ENCODE measurements around the gene NR1D2. TPM values are rescaled to one million over a fixed set of nuclear protein-coding genes. Genes with fewer than 3 reads are reported as not detected.

NR1D2 gene
- total RNA-seq: 10 to 100 TPM; 72.5 to 94.2 (median 92.1) TPM
- total RNA-seq (2013): 57.2 TPM

GRCh38 chr3:23944861-23945662, at the start of gene NR1D2:
Gene NR1D2 (plus strand): TSS chr3:23945286. CDS start chr3:23945579, 293 bp downstream.
- H3K9me3 Mint-ChIP-seq: no peaks in the 10 kb centered on the region
- under 1% methylated on average over 88 of the region's 88 CpGs for WGBS (ENCODE audit: insufficient coverage)
- ATAC-seq: peak; percentile 43 to 73 (median 62)

GRCh38 chr3:23900744-23901143, 44.3 kb upstream of the NR1D2 start:
- no peaks in the 10 kb centered on the region for H3K9me3 ChIP-seq (ENCODE audit: control insufficient read depth, insufficient read depth, low read length)
- no peak overlapping the region for H3K4me3 ChIP-seq (ENCODE audit: low read length)
- intact Hi-C loops (cut with micrococcal nuclease): no loop called here
- Mint-ChIP-seq H3K27ac (no peak overlapping the region), H3K4me1 (no peaks in the 10 kb centered on the region), H3K4me3 (no peak overlapping the region), H3K36me3 (peaks cover 13% of the 10 kb centered on the region), H3K27me3 (ENCODE audit: low read depth in 2 of 2) (no peaks in the 10 kb centered on the region), H3K9me3 (no peaks in the 10 kb centered on the region)
- H3K36me3 ChIP-seq (ENCODE audit: control insufficient read depth, insufficient read depth, low read length): peaks cover 12% of the 10 kb centered on the region
- H3K4me1 ChIP-seq (ENCODE audit: control insufficient read depth, insufficient read depth, low read length): no peaks in the 10 kb centered on the region
- no peak for DNase-seq
- no peak for TF ChIP-seq CTCF (IDR thresholded peaks at IDR 0.05)
- WGBS (ENCODE audit: insufficient coverage): 95% methylated on average over 6 of the region's 6 CpGs
- ATAC-seq: no peak
- H3K27me3 ChIP-seq (ENCODE audit: control insufficient read depth, insufficient read depth, low read length): no peaks in the 10 kb centered on the region
- no peak overlapping the region for H3K27ac ChIP-seq (ENCODE audit: low read length)

More at GRCh38 chr3:23944861-23945662, at the start of gene NR1D2:
- Mint-ChIP-seq H3K27me3 (ENCODE audit: low read depth in 2 of 2) (no peaks in the 10 kb centered on the region), H3K4me3 (peak within 1 kb of the TSS; percentile 96), H3K4me1 (peaks cover 28 to 35% of the 10 kb centered on the region in 2 donors), H3K27ac (peak within 1 kb of the TSS; percentile 92 to 97), H3K36me3 (no peaks in the 10 kb centered on the region)
- Histone ChIP-seq H3K36me3 (ENCODE audit: control insufficient read depth, insufficient read depth, low read length) (no peaks in the 10 kb centered on the region), H3K9me3 (ENCODE audit: control insufficient read depth, insufficient read depth, low read length) (no peaks in the 10 kb centered on the region), H3K4me3 (ENCODE audit: low read length) (peak within 1 kb of the TSS; percentile 93), H3K27me3 (ENCODE audit: control insufficient read depth, insufficient read depth, low read length) (no peaks in the 10 kb centered on the region), H3K4me1 (ENCODE audit: control insufficient read depth, insufficient read depth, low read length) (peaks cover 18% of the 10 kb centered on the region), H3K27ac (ENCODE audit: low read length) (peak within 1 kb of the TSS; percentile 86)
- intact Hi-C loops (cut with micrococcal nuclease): loop anchor here (1.0 to 10.0 kb wide), 2 partner anchors 28 to 140 kb away; partner anchors contain the start of genes RPL15 and UBE2E1
- peak; percentile 83 to 92 for DNase-seq
- TF ChIP-seq CTCF (IDR thresholded peaks at IDR 0.05): no peak

- no peak for ATAC-seq
These were observed 40.5 kb upstream of the NR1D2 start for GRCh38 chr3:23904545-23904944.

More at GRCh38 chr3:23904545-23904944, 40.5 kb upstream of the NR1D2 start:
- Histone ChIP-seq H3K4me3 (ENCODE audit: low read length) (no peak overlapping the region), H3K36me3 (ENCODE audit: control insufficient read depth, insufficient read depth, low read length) (peaks cover 6% of the 10 kb centered on the region), H3K4me1 (ENCODE audit: control insufficient read depth, insufficient read depth, low read length) (no peaks in the 10 kb centered on the region), H3K27ac (ENCODE audit: low read length) (no peak overlapping the region), H3K27me3 (ENCODE audit: control insufficient read depth, insufficient read depth, low read length) (no peaks in the 10 kb centered on the region), H3K9me3 (ENCODE audit: control insufficient read depth, insufficient read depth, low read length) (no peaks in the 10 kb centered on the region)
- no peak for DNase-seq
- H3K27me3 Mint-ChIP-seq (ENCODE audit: low read depth in 2 of 2): no peaks in the 10 kb centered on the region
- no peak overlapping the region for H3K4me3 Mint-ChIP-seq
- peaks cover 1% of the 10 kb centered on the region for H3K36me3 Mint-ChIP-seq
- H3K4me1 Mint-ChIP-seq: no peaks in the 10 kb centered on the region
- intact Hi-C loops (cut with micrococcal nuclease): no loop called here
- no peak for TF ChIP-seq CTCF (IDR thresholded peaks at IDR 0.05)
- H3K9me3 Mint-ChIP-seq: no peaks in the 10 kb centered on the region
- no peak overlapping the region for H3K27ac Mint-ChIP-seq
